ENCODE measurements around the gene KCNAB1. TPM values are rescaled to one million over a fixed set of nuclear protein-coding genes. Genes with fewer than 3 reads are reported as not detected.

KCNAB1 gene
- total and polyA plus RNA-seq, 10 of the 15 experiments (the other 5 are each of a cell fraction or from before 2014, with no cell fraction given), result 0.11 to 0.69 (median 0.43) TPM; not detected in 6

GRCh38 chr3:156353563-156353962 is 233.2 kb downstream of the KCNAB1 start:
- SMC1A ChIA-PET (ENCODE audit: uncharacterized antibody, unreplicated experiment), result no interaction called here
- no peaks in the 10 kb centered on the region; the same call in 1 of the 2 replicates for H4K20me1 ChIP-seq (ENCODE audit: control insufficient read depth, insufficient read depth)
- no peak for DNase-seq (ENCODE audit: low read depth, low spot score)
- FAIRE-seq, result no peak
- H3K79me2 ChIP-seq (ENCODE audit: control insufficient read depth, insufficient read depth, low read length), result no peaks in the 10 kb centered on the region
- no peak for ATAC-seq
- no peaks in the 10 kb centered on the region for H3K4me1 ChIP-seq (ENCODE audit: control insufficient read depth, insufficient read depth, low read length)
- H3K27me3 ChIP-seq (replicated peaks in 1 of 2; ENCODE audit: control insufficient read depth in 2 of 2, insufficient read depth in 2 of 2, low read length in 1 of 2), result peaks cover 0 to 2% of the 10 kb centered on the region in 2 experiments; a peak in 2 of 4 replicates
- no TSS peak for BruUV-seq (replicated peaks)
- intact Hi-C loops (cut with micrococcal nuclease; ENCODE audit: unreplicated experiment), result no loop called here
- H3K4me2 ChIP-seq (ENCODE audit: control insufficient read depth, insufficient read depth), result no peak overlapping the region
- RAD21 ChIA-PET (ENCODE audit: unreplicated experiment), result no interaction called here
- POLR2A ChIA-PET, result no interaction called here
- H3K9ac ChIP-seq (ENCODE audit: control insufficient read depth, insufficient read depth, low read length), result no peak overlapping the region
- CTCF ChIA-PET, result interaction anchor here (0.8 to 1.4 kb wide), 2 partner anchors 11 to 29 kb away, joined by 3 to 7 read pairs; no protein-coding TSS in a partner anchor
- WGBS (ENCODE audit: insufficient coverage, insufficient replicate concordance, low lambda C conversion rate, missing lambda C conversion rate), result 26% methylated on average over 5 of the region's 5 CpGs
- H2AFZ ChIP-seq (ENCODE audit: control insufficient read depth, low read depth, low read length), result no peak overlapping the region
- no peak overlapping the region for H3K4me3 ChIP-seq
- no peaks in the 10 kb centered on the region for H3K36me3 ChIP-seq (ENCODE audit: control insufficient read depth in 2 of 2, insufficient read depth in 2 of 2, low read length in 1 of 2)
- H3K27ac ChIP-seq (ENCODE audit: control insufficient read depth, insufficient read depth), result no peak overlapping the region
- in situ Hi-C loops (cut with MboI), result no loop called here
- no peaks in the 10 kb centered on the region for H3K9me3 ChIP-seq (replicated peaks; ENCODE audit: control insufficient read depth, insufficient read depth, low read length)
- TF ChIP-seq USF2 (IDR thresholded peaks at IDR 0.05; ENCODE audit: borderline replicate concordance, low read depth, low read length) (no peak), ZBTB11 (CRISPR knock-in tag; IDR thresholded peaks at IDR 0.05) (no peak), SIX5 (IDR thresholded peaks at IDR 0.05; ENCODE audit: low read depth, low read length, severe bottlenecking) (no peak), MTA2 (IDR thresholded peaks at IDR 0.05; ENCODE audit: low read depth) (no peak), YY1 (IDR thresholded peaks at IDR 0.05; ENCODE audit: low read depth, low read length) (no peak), PKNOX1 (IDR thresholded peaks at IDR 0.05) (no peak), SRF (IDR thresholded peaks at IDR 0.05; ENCODE audit: low read depth in 2 of 2, low read length in 2 of 2) (no peak), POLR2AphosphoS5 (IDR thresholded peaks at IDR 0.05; ENCODE audit: low read length) (no peak), ZNF274 (IDR thresholded peaks at IDR 0.05; ENCODE audit: insufficient read depth, insufficient read length) (no peak), ZNF622 (IDR thresholded peaks at IDR 0.05) (no peak), E4F1 (IDR thresholded peaks at IDR 0.05; ENCODE audit: borderline replicate concordance, partially characterized antibody) (no peak), ATF3 (IDR thresholded peaks at IDR 0.05; ENCODE audit: borderline replicate concordance, extremely low read depth, low read depth, low read length) (no peak), JUND (IDR thresholded peaks at IDR 0.05; ENCODE audit: low read depth, low read length) (no peak), DPF2 (IDR thresholded peaks at IDR 0.05) (no peak), MYB (IDR thresholded peaks at IDR 0.05; ENCODE audit: borderline replicate concordance, low read depth, low read length) (no peak)
